Common myeloid progenitor, CD34-positive (primary cell): ENCODE measurements around the gene PLCXD3.

Experiments used
- CTCF ChIA-PET: fragments of 350-600 bp; sonication (Branson Sonifier 250); formaldehyde crosslinking; loops from one replicate; lab custom pipeline; 2021; ENCODE audit warnings: antibody characterized with exemption; lab: Charles Lee
- POLR2A ChIA-PET: fragments of 350-600 bp; sonication (Branson Sonifier 250); formaldehyde crosslinking; loops from one replicate; lab custom pipeline; 2021; ENCODE audit warnings: antibody characterized with exemption; lab: Charles Lee
- DNase-seq, 3 donors: peaks; one replicate each; pipeline versions ENCODE4 v3.0.0 to v3.0.0-alpha.2; 2013
- H3K27ac ChIP-seq, 2 experiments: 1 replicate in 1 of 2; 2 replicates in 1 of 2; pipeline ENCODE4 v1.7.0; 2013; ENCODE audit warnings: inconsistent platforms in 2 of 2, low read length in 2 of 2, mild to moderate bottlenecking in 2 of 2, low read depth in 1 of 2, moderate library complexity in 1 of 2; ENCODE audit not compliant: severe bottlenecking in 2 of 2, insufficient read depth in 1 of 2, poor library complexity in 1 of 2
- H3K27me3 ChIP-seq, 5 experiments: replicated peaks in 2 of 5; 1 replicate in 3 of 5; 2 replicates in 2 of 5; pipeline versions ENCODE4 v1.6.1 to v1.7.0; 2013; ENCODE audit warnings: low read length in 4 of 5, mild to moderate bottlenecking in 2 of 5, moderate library complexity in 2 of 5, inconsistent platforms in 1 of 5; ENCODE audit not compliant: insufficient read depth in 5 of 5, control insufficient read depth in 4 of 5
- H3K36me3 ChIP-seq, 4 experiments: 1 replicate in 2 of 4; 2 replicates in 2 of 4; pipeline versions ENCODE4 v1.6.1 to v1.7.0; 2013; ENCODE audit warnings: low read length in 3 of 4, control low read depth in 1 of 4, mild to moderate bottlenecking in 1 of 4; ENCODE audit not compliant: control insufficient read depth in 4 of 4, insufficient read depth in 4 of 4
- H3K4me1 ChIP-seq, 4 experiments: 1 replicate in 3 of 4; 2 replicates in 1 of 4; pipeline versions ENCODE4 v1.6.1 to v1.7.1; 2013; ENCODE audit warnings: low read length in 3 of 4, mild to moderate bottlenecking in 3 of 4, control low read depth in 1 of 4, inconsistent platforms in 1 of 4, moderate library complexity in 1 of 4; ENCODE audit not compliant: control insufficient read depth in 4 of 4, insufficient read depth in 4 of 4; ENCODE audit errors: control extremely low read depth in 1 of 4
- H3K4me3 ChIP-seq, 7 experiments: 1 replicate in 4 of 7; 2 replicates in 3 of 7; pipeline versions ENCODE4 v1.5.1 to v1.7.0; 2013; ENCODE audit warnings: mild to moderate bottlenecking in 7 of 7, low read length in 6 of 7, moderate library complexity in 6 of 7, inconsistent platforms in 2 of 7, low read depth in 2 of 7, control low read depth in 1 of 7; ENCODE audit not compliant: insufficient read depth in 4 of 7, control insufficient read depth in 1 of 7; ENCODE audit errors: extremely low read depth in 1 of 7
- H3K9me3 ChIP-seq, 5 experiments: 1 replicate in 4 of 5; 2 replicates in 1 of 5; pipeline versions ENCODE4 v1.6.1 to v1.7.1; 2013; ENCODE audit warnings: low read length in 4 of 5, mild to moderate bottlenecking in 2 of 5, inconsistent platforms in 1 of 5, low read depth in 1 of 5, moderate library complexity in 1 of 5; ENCODE audit not compliant: control insufficient read depth in 4 of 5, insufficient read depth in 2 of 5; ENCODE audit errors: control extremely low read depth in 1 of 5
- WGBS: methylation state at CpG from one replicate; pipeline ENCODE4 v1.1.5; 2013; ENCODE audit not compliant: insufficient coverage; 5-methylcytosine and 5-hydroxymethylcytosine counted together

The PLCXD3 gene

GRCh38 chr5:41296066-41296465 is 214.3 kb downstream of the PLCXD3 start:
- CTCF ChIA-PET = no interaction called here
- H3K27ac ChIP-seq = no peak overlapping the region
- H3K27me3 ChIP-seq = no peaks in the 10 kb centered on the region
- H3K9me3 ChIP-seq = no peaks in the 10 kb centered on the region
- POLR2A ChIA-PET = no interaction called here
- no peak for DNase-seq
- H3K4me1 ChIP-seq = peaks cover 0 to 3% (median 0%) of the 10 kb centered on the region in 4 experiments
- H3K36me3 ChIP-seq = no peaks in the 10 kb centered on the region
- 100% methylated on average over 1 of the region's 1 CpG for WGBS
- H3K4me3 ChIP-seq = no peak overlapping the region

GRCh38 chr5:41291323-41291722 is 219.1 kb downstream of the PLCXD3 start:
- Histone ChIP-seq H3K36me3 (no peaks in the 10 kb centered on the region), H3K27me3 (no peaks in the 10 kb centered on the region), H3K27ac (no peak overlapping the region), H3K9me3 (no peaks in the 10 kb centered on the region), H3K4me1 (no peaks in the 10 kb centered on the region), H3K4me3 (no peak overlapping the region)
- 97% methylated on average over 3 of the region's 3 CpGs for WGBS
- ChIA-PET POLR2A (no interaction called here), CTCF (no interaction called here)
- DNase-seq = no peak

- Histone ChIP-seq H3K4me1 (no peaks in the 10 kb centered on the region), H3K4me3 (no peak overlapping the region), H3K27ac (no peak overlapping the region), H3K36me3 (no peaks in the 10 kb centered on the region), H3K9me3 (no peaks in the 10 kb centered on the region), H3K27me3 (no peaks in the 10 kb centered on the region)
- POLR2A ChIA-PET = no interaction called here
- CTCF ChIA-PET = no interaction called here
- DNase-seq = no peak
- 78% methylated on average over 2 of the region's 2 CpGs for WGBS
These were observed 219.6 kb downstream of the PLCXD3 start for GRCh38 chr5:41290810-41291209.

GRCh38 chr5:41289970-41290464 is 220.4 kb downstream of the PLCXD3 start:
- Histone ChIP-seq H3K9me3 (no peaks in the 10 kb centered on the region), H3K4me1 (no peaks in the 10 kb centered on the region), H3K27me3 (no peaks in the 10 kb centered on the region), H3K4me3 (no peak overlapping the region), H3K27ac (no peak overlapping the region), H3K36me3 (no peaks in the 10 kb centered on the region)
- 95% methylated on average over 3 of the region's 4 CpGs for WGBS
- CTCF ChIA-PET = no interaction called here
- no peak for DNase-seq
- POLR2A ChIA-PET = no interaction called here

- no peaks in the 10 kb centered on the region for H3K27me3 ChIP-seq
- ChIA-PET POLR2A (no interaction called here), CTCF (interaction anchor here (0.9 to 1.0 kb wide), 2 partner anchors 16 to 26 kb away, joined by 3 read pairs; no protein-coding TSS in a partner anchor)
- H3K36me3 ChIP-seq = no peaks in the 10 kb centered on the region
- no peaks in the 10 kb centered on the region for H3K4me1 ChIP-seq
- no peak overlapping the region for H3K27ac ChIP-seq
- no peaks in the 10 kb centered on the region for H3K9me3 ChIP-seq
- 71% methylated on average over 2 of the region's 2 CpGs for WGBS
- DNase-seq = no peak
- no peak overlapping the region for H3K4me3 ChIP-seq
These were observed 223.7 kb downstream of the PLCXD3 start for GRCh38 chr5:41286696-41287095.

GRCh38 chr5:41286165-41286564 is 224.2 kb downstream of the PLCXD3 start:
- no peak for DNase-seq
- H3K36me3 ChIP-seq = no peaks in the 10 kb centered on the region
- H3K27ac ChIP-seq = no peak overlapping the region
- no peaks in the 10 kb centered on the region for H3K9me3 ChIP-seq
- ChIA-PET CTCF (interaction anchor here (1.0 kb wide), 1 partner anchor 15 kb away, joined by 3 read pairs; no protein-coding TSS in a partner anchor), POLR2A (no interaction called here)
- no peaks in the 10 kb centered on the region for H3K4me1 ChIP-seq
- WGBS = 90% methylated on average over 2 of the region's 2 CpGs
- H3K27me3 ChIP-seq = no peaks in the 10 kb centered on the region
- H3K4me3 ChIP-seq = no peak overlapping the region

- no peaks in the 10 kb centered on the region for H3K36me3 ChIP-seq
- H3K4me1 ChIP-seq = no peaks in the 10 kb centered on the region
- no peak overlapping the region for H3K27ac ChIP-seq
- no peak for DNase-seq
- CTCF ChIA-PET = no interaction called here
- no peaks in the 10 kb centered on the region for H3K27me3 ChIP-seq
- no CpG with 5 or more reads among the region's 2 CpGs for WGBS
- no peak overlapping the region for H3K4me3 ChIP-seq
- H3K9me3 ChIP-seq = no peaks in the 10 kb centered on the region
- POLR2A ChIA-PET = no interaction called here
These were observed 225.5 kb downstream of the PLCXD3 start for GRCh38 chr5:41284938-41285337.
